CD4-positive, alpha-beta T cell (primary cell): ENCODE measurements around the gene MCC. TPM values are rescaled to one million over a fixed set of nuclear protein-coding genes. Genes with fewer than 3 reads are reported as not detected.

ENCODE experiments used
- ATAC-seq: fragments of 200-7000 bp; cut with Tn5 transposase; one replicate; pipeline ENCODE4 v1.10.0; 2022; ENCODE audit warnings: mild to moderate bottlenecking; ENCODE audit not compliant: poor library complexity
- CTCF ChIA-PET: fragments of 350-600 bp; sonication (Branson Sonifier 250); formaldehyde crosslinking; loops from one replicate; lab custom pipeline; 2021; ENCODE audit warnings: antibody characterized with exemption, inconsistent platforms; lab: Charles Lee
- POLR2A ChIA-PET: fragments of 350-600 bp; sonication (Branson Sonifier 250); formaldehyde crosslinking; loops from one replicate; lab custom pipeline; 2021; ENCODE audit warnings: antibody characterized with exemption, inconsistent platforms; lab: Charles Lee
- DNase-seq, 14 experiments: peaks; one replicate each; pipeline ENCODE4 v3.0.0-alpha.2; 2013 to 2020; ENCODE audit warnings: mixed read lengths in 2 of 14
- H3K27ac ChIP-seq, 2 donors: one replicate each; pipeline versions ENCODE4 v1.5.1 to v1.7.0; 2013; ENCODE audit warnings: low read length in 2 of 2, low read depth in 1 of 2, mild to moderate bottlenecking in 1 of 2
- H3K27me3 ChIP-seq, 2 experiments: 1 replicate in 1 of 2; 2 replicates in 1 of 2; pipeline versions ENCODE4 v1.6.1 to v1.7.0; 2013; ENCODE audit warnings: low read length in 2 of 2, control low read depth in 1 of 2, mild to moderate bottlenecking in 1 of 2, moderate library complexity in 1 of 2; ENCODE audit not compliant: insufficient read depth in 2 of 2, control insufficient read depth in 1 of 2
- H3K36me3 ChIP-seq: one replicate; pipeline ENCODE4 v1.6.1; 2013; ENCODE audit warnings: low read length, control low read depth; ENCODE audit not compliant: insufficient read depth
- H3K4me1 ChIP-seq: one replicate; pipeline ENCODE4 v1.6.1; 2013; ENCODE audit warnings: low read length, control low read depth; ENCODE audit not compliant: insufficient read depth
- H3K4me3 ChIP-seq: one replicate; pipeline ENCODE4 v1.5.1; 2013; ENCODE audit warnings: mild to moderate bottlenecking, low read length, moderate library complexity
- H3K9me3 ChIP-seq, 2 experiments: 1 replicate in 1 of 2; 2 replicates in 1 of 2; pipeline versions ENCODE4 v1.6.1 to v1.7.0; 2013; ENCODE audit warnings: low read length in 2 of 2, mild to moderate bottlenecking in 2 of 2, control low read depth in 1 of 2, moderate library complexity in 1 of 2; ENCODE audit not compliant: control insufficient read depth in 1 of 2, insufficient read depth in 1 of 2
- H3K27ac Mint-ChIP-seq: one replicate; pipeline ENCODE4 v1.8.0; 2020; ENCODE audit warnings: mixed read lengths
- H3K27me3 Mint-ChIP-seq: one replicate; pipeline ENCODE4 v1.8.0; 2021; ENCODE audit warnings: mixed read lengths
- H3K36me3 Mint-ChIP-seq: one replicate; pipeline ENCODE4 v1.8.0; 2021; ENCODE audit warnings: low read depth, mixed read lengths
- H3K4me1 Mint-ChIP-seq: one replicate; pipeline ENCODE4 v1.8.0; 2021; ENCODE audit warnings: low read depth, mixed read lengths
- H3K4me3 Mint-ChIP-seq: one replicate; pipeline ENCODE4 v1.8.0; 2020; ENCODE audit warnings: mild to moderate bottlenecking, mixed read lengths
- H3K9me3 Mint-ChIP-seq: one replicate; pipeline ENCODE4 v1.8.0; 2020; ENCODE audit warnings: mixed read lengths
- CTCF ChIP-seq: fragments of 200-600 bp; IDR thresholded peaks from one replicate; pipeline ENCODE4 v1.8.0; 2022; ENCODE audit warnings: antibody characterized with exemption, mild to moderate bottlenecking
- intact Hi-C, 2 experiments: fragments of 100-400 bp; cut with DNase I in 1 of 2; cut with micrococcal nuclease in 1 of 2; formaldehyde crosslinking; loops; one replicate each; pipeline versions ENCODE4 v1.15.1 to v1.9.0; 2023 to 2025; cut with DNase I, micrococcal nuclease
- total RNA-seq, 174 experiments: library from RNA in 2 of 174; stranded (reverse) in 2 of 174; gene quantifications; one replicate each; pipeline ENCODE4 v1.2.3 and lab custom pipeline; 2021 to 2026

MCC gene
- total RNA-seq, 2 experiments from 2014 or later = 3.2 to 3.3 TPM

- no peaks in the 10 kb centered on the region for H3K9me3 Mint-ChIP-seq
- H3K27me3 Mint-ChIP-seq = peaks cover 23% of the 10 kb centered on the region
- Histone ChIP-seq H3K4me1 (peaks cover 20% of the 10 kb centered on the region), H3K4me3 (no peak overlapping the region), H3K27ac (no peak overlapping the region), H3K9me3 (no peaks in the 10 kb centered on the region), H3K36me3 (no peaks in the 10 kb centered on the region), H3K27me3 (peaks cover 3 to 20% of the 10 kb centered on the region in 2 experiments)
- DNase-seq (no peak), ATAC-seq (no peak)
- ChIA-PET CTCF (no interaction called here), POLR2A (no interaction called here)
- H3K36me3 Mint-ChIP-seq = no peaks in the 10 kb centered on the region
- no peak for TF ChIP-seq CTCF
- H3K4me3 Mint-ChIP-seq = peak overlapping the region; percentile 94
- H3K4me1 Mint-ChIP-seq = peaks cover 16% of the 10 kb centered on the region
- intact Hi-C loops = loop anchor here in 1 of 2 experiments (10.0 kb wide), 1 partner anchor 268 kb away; no protein-coding TSS in a partner anchor
- H3K27ac Mint-ChIP-seq = no peak overlapping the region
These were observed 195.8 kb downstream of the MCC start for GRCh38 chr5:113292462-113292861.

- Histone ChIP-seq H3K4me3 (no peak overlapping the region), H3K27me3 (peaks cover 0 to 3% of the 10 kb centered on the region in 2 experiments), H3K9me3 (no peaks in the 10 kb centered on the region), H3K27ac (no peak overlapping the region), H3K36me3 (no peaks in the 10 kb centered on the region), H3K4me1 (no peaks in the 10 kb centered on the region)
- Mint-ChIP-seq H3K4me3 (no peak overlapping the region), H3K9me3 (no peaks in the 10 kb centered on the region), H3K36me3 (no peaks in the 10 kb centered on the region), H3K27me3 (no peaks in the 10 kb centered on the region), H3K27ac (no peak overlapping the region), H3K4me1 (no peaks in the 10 kb centered on the region)
- ChIA-PET POLR2A (interaction anchor here (1.1 kb wide), 1 partner anchor 11 kb away, joined by 3 read pairs; no protein-coding TSS in a partner anchor), CTCF (no interaction called here)
- intact Hi-C loops = no loop called here
- TF ChIP-seq CTCF = no peak
- ATAC-seq = no peak
- DNase-seq = no peak
These were observed 204.7 kb downstream of the MCC start for GRCh38 chr5:113283558-113283957.

GRCh38 chr5:113282472-113282871, 205.8 kb downstream of the MCC start:
- H3K4me3 ChIP-seq = no peak overlapping the region
- no peaks in the 10 kb centered on the region for H3K4me1 ChIP-seq
- ATAC-seq (no peak), DNase-seq (no peak)
- ChIA-PET POLR2A (interaction anchor here (1.1 kb wide), 1 partner anchor 12 kb away, joined by 3 read pairs; no protein-coding TSS in a partner anchor), CTCF (no interaction called here)
- Mint-ChIP-seq H3K27ac (no peak overlapping the region), H3K36me3 (no peaks in the 10 kb centered on the region), H3K4me3 (no peak overlapping the region), H3K4me1 (no peaks in the 10 kb centered on the region), H3K27me3 (no peaks in the 10 kb centered on the region), H3K9me3 (no peaks in the 10 kb centered on the region)
- no peak overlapping the region for H3K27ac ChIP-seq
- intact Hi-C loops = no loop called here
- H3K27me3 ChIP-seq = no peaks in the 10 kb centered on the region
- no peaks in the 10 kb centered on the region for H3K36me3 ChIP-seq
- no peak for TF ChIP-seq CTCF
- H3K9me3 ChIP-seq = no peaks in the 10 kb centered on the region
